DLD1 (cell line): Measurements from ENCODE around the gene PTPN18.
"Not testable (repeated sequence)": the region's sequence is repeated elsewhere in the genome, so short reads cannot be mapped to it uniquely, and the experiment has no call there.

ENCODE experiments used
- in situ Hi-C: cut with HindIII; loops from 2 replicates; pipeline ENCODE4 v1.10.0; 2017; ENCODE audit warnings: low sequenced_read_pairs

Gene PTPN18, protein sequence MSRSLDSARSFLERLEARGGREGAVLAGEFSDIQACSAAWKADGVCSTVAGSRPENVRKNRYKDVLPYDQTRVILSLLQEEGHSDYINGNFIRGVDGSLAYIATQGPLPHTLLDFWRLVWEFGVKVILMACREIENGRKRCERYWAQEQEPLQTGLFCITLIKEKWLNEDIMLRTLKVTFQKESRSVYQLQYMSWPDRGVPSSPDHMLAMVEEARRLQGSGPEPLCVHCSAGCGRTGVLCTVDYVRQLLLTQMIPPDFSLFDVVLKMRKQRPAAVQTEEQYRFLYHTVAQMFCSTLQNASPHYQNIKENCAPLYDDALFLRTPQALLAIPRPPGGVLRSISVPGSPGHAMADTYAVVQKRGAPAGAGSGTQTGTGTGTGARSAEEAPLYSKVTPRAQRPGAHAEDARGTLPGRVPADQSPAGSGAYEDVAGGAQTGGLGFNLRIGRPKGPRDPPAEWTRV

DNA sequence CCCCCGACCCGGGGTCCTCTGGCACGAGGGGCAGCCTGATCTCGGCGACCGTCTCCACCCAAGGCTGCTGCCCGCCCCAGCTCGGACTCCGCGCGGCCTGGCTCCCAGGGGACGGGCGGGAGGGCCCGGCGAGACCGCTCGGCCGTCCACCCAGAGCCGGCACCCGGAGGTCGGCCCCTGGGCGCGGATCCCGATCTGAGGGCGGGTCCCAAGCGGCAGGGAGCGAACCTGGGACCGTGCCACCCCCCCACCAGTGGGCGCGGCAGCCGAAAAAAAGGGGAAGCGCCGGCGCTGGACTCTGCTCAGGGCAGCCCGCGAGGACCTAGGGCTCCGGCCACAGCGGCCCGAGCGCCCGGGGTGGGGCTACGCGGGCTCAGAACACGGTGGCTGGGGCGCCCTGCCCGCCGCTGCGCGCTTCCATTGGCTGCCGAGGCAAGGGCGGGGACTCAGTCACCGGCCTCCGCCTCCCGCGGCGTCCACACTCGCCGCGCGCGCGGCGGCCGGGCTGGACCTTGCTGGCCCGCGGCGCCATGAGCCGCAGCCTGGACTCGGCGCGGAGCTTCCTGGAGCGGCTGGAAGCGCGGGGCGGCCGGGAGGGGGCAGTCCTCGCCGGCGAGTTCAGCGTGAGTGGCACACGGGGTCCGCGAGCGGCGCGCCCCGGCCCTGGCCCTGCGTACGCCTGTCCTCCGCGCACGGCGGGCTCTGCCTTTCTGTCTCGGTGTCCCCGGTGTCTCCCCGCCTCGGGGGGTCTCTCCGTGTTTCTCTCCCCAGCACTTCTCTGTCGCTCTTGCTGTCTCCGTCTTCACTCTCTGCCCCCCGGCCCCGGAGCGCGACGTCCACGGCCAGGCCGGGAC, at the start of gene PTPN18:
Gene PTPN18, plus strand, starts transcription at position 479 of the 854 bp plus-strand sequence. Its CDS starts 52 bp downstream, at position 531.
- in situ Hi-C loops, result no loop called here

- in situ Hi-C loops, result no loop called here
Observed at GRCh38 chr2:130307850-130308249, 48.0 kb upstream of the PTPN18 start.

GRCh38 chr2:130310881-130311280, 45.0 kb upstream of the PTPN18 start:
- in situ Hi-C loops, result no loop called here

- in situ Hi-C loops, result no loop called here
Observed at GRCh38 chr2:130313812-130314334, 42.0 kb upstream of the PTPN18 start.

GRCh38 chr2:130314377-130314776, 41.5 kb upstream of the PTPN18 start:
- in situ Hi-C loops, result no loop called here

DNA sequence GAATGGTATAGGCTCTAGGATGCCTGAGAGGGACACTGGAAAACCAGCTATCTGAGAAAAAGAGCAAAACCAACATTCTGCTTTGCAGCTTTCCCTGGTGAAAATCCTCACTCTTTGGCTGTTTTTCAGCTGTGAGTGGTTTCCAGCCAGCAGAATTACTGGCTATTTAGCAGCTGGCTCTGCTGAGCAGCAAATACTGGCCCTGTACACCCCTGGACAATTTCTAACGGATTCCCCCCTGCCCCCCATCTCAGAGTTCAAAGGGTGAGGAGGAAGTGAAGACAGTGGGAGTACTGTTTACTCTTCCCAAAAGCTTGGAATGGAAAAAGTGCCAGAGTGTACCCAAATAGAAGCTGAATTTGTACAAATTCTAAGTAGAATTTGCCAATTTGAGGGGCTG, 39.3 kb upstream of the PTPN18 start:
- in situ Hi-C loops, result no loop called here

- in situ Hi-C loops, result no loop called here
Observed at GRCh38 chr2:130318906-130319305, 37.0 kb upstream of the PTPN18 start.

DNA sequence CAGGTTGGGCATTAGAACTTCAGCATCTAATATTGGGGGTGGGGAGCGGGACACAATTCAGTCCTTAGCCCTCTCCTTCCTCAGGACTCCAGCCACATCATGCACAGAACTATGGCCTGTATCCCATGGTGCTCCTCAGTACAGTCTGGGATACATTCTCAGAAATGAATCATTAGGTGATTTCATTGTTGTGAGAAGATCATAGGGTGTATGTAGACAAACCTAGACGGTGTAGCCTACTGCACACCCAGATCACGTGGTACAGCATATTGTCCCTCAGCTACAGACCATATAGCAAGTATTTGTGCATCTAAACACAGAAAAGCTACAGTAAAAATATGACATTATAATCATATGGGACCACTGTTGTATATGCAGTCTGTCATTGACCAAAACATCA, 36.3 kb upstream of the PTPN18 start:
- in situ Hi-C loops, result no loop called here

DNA sequence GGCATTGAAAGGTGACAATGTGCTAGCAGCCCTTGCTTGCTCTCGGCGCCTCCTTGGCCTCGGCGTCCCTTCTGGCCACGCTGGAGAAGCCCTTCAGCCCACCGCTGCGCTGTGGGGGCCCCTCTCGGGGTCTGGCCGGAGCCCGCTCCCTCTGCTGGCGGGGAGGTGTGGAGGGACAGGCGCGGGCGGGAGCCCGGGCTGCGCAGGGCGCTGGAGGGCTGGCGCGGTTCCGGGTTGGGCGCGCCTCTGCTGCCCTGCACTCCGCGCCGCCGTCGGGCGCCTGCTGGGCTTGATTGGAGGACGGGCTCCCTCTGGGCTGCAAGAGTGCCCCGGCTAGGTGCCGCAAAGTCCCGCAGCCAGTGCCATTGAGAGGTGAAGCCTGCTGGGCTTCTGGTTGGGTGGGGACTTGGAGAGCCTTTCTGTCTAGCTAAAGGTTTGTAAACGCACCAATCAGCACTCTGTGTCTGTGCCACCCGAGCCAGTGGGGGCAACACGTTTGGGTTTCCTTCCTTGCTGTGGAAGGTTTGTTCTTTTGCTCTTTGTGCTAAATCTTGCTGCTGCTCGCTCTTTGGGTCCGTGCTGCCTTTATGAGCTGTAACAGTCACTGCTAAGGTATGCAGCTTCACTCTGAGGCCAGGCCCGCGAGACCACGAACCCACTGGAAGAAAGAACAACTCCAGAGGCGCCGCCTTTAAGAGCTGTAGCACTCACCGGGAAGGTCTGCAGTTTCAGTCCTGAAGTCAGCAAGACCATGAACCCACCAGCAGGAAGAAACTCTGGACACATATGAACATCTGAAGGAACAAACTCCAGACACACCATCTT, 27.9 kb upstream of the PTPN18 start:
- in situ Hi-C loops, result no loop called here

GRCh38 chr2:130328710-130329109, 27.1 kb upstream of the PTPN18 start:
- in situ Hi-C loops, result no loop called here

DNA sequence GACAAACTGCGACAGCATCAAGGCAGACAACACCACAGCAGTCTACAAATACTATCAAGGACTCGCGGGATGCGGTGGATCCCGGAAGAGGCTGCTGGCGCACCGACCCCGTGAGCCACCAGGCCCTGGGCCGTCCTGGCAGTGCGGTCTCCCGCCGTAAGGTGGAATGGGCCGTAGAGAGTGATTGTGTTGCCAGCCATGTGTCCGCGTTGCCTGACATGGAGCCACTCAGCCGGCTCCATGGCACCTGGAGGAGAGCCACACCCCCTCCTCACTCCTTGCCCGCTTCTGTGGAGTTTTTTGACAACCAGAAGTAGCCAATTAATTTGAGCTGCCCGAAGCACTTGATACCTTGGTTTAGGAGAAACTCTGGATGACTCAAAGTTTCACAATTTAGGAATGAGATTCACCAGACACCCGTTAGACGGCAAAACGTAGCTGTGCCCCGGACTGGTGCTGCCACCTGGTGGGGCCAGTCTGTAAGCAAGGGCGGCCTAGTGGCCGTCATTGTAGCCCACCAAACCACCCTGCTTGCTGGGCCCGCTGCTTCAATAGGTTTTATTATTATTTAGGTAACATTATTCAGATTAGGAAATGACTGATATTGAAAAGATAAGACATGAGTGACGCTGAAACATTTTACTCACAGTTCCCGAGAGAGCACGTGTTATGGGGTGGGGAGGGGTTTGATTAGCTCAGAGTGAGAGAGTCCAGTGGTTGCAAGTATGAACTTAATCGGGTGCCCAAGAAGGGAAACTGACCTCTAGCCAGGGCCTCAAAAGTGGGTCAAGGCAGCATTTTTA, 23.4 kb upstream of the PTPN18 start:
- in situ Hi-C loops, result no loop called here

DNA sequence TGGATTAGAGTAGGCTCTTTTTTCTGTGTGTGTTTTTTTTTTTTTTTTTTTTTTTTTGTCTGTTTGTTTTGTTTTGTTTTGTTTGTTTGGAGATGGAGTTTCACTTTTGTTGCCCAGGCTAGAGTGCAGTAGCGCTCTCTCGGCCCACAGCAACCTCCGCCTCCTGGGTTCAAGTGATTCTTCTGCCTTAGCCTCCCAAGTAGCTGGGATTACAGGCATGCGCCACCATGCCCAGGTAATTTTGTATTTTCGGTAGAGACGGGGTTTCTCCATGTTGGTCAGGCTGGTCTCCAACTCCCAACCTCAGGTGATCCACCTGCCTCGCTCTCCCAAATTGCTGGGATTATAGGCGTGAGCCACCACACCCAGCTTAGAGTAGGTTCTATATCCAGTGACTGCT, 22.6 kb upstream of the PTPN18 start:
- in situ Hi-C loops, result not testable (repeated sequence)

DNA sequence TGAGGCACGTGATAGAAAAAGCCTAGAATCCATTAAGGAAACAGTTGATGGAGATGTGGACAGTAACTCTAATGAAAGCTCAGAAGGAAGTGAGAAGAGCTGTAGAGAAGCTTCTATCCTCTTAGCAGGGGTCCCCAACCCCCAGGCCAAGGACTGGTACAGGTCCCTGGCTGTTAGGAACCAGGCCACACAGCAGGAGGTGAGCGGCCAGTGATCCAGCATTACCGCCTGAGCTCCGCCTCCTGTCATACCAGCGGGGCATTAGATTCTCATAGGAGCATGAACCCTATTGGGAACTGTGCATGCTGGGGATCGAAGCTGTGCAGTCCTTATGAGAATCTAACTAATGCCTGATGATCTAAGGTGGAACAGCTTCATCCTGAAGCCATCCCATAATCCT, 21.8 kb upstream of the PTPN18 start:
- in situ Hi-C loops, result no loop called here

DNA sequence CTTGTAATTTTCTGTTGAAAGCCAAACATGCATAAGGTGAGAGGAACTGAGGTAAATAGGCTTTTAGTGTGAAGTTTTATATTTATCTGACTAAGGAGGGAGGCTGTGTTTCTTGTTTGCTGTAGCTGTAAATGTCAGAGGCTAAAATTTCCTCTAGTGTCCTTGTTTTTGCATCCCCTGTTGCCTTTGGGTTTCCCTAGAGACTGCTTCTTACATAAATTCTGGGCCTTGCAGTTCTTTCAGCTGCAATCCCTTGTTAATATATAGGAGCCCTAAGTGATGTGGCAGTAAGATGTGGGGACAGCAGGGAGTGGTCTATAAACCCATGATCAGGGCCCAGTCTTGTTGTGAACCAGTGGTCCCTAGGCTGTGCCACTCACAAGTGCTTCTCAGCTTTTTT, 20.6 kb upstream of the PTPN18 start:
- in situ Hi-C loops, result no loop called here

DNA sequence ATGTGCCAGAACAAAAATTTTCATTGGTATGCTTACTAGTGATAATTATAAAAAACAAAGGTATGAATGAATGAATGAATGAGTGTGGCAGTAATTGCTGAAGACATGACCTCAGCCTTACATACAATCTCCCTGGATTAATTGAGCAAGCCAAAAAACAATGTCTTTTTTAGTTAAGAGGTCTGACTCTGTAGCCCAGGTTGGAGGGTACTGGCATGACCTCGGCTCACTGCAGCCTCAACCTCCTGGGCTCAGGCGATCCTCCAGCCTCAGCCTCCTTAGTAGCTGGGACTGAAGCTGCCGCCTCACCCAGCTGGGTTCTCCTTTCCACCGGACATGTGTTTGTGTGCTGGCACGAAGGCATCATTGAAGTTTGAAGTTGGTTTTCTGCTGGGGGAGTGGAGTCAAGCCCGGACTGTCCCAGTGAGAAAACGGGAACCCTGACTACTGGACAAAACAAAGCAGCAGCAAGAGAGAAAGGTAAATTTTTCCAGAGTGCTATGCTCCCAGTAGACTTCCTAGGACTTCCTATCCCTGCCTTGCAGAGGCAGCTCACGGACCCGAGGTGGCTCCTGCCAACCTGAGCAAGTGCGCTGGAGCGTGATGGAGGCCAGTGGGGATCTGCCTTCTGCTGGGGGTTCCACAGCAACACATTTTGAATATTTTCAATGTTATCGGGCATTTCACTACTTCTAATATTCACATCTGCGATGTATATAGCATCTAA, 19.5 kb upstream of the PTPN18 start:
- in situ Hi-C loops, result no loop called here

- in situ Hi-C loops, result no loop called here
Observed at GRCh38 chr2:130336877-130337734, 18.8 kb upstream of the PTPN18 start.

- in situ Hi-C loops, result no loop called here
Observed at GRCh38 chr2:130337735-130338325, 18.0 kb upstream of the PTPN18 start.

- in situ Hi-C loops, result no loop called here
Observed at GRCh38 chr2:130338793-130339345, 17.0 kb upstream of the PTPN18 start.
